Measurements from ENCODE around the gene FOXRED1.
"Not testable (repeated sequence)": the region's sequence is repeated elsewhere in the genome, so short reads cannot be mapped to it uniquely, and the experiment has no call there.

The FOXRED1 gene

DNA sequence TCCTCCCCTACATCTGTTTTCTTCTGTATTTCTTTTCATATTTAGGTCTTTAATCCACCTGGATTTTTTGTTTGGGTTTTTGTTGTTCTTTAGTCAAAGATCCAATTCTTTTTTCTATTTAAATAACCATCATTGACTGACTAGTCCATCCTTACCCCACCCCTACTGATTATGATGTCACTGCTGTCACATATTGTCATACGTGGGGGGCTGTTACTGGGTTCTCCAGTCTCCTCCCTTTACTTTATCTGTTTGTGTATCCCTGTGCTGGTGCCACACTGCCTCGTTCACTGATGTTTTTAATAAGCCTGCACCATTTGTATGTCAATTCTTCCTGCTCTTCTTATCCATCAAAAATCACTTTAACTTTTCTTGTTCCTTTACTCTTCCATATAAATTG lies 28.1 kb downstream of the FOXRED1 start:
- DNase-seq (ENCODE audit: low read depth in 2 of 2): no peak
- H3K4me3 ChIP-seq (replicated peaks in 1 of 2; ENCODE audit: low read depth in 2 of 2, low read length in 2 of 2): no peak overlapping the region
- TF ChIP-seq, protein P1, sequence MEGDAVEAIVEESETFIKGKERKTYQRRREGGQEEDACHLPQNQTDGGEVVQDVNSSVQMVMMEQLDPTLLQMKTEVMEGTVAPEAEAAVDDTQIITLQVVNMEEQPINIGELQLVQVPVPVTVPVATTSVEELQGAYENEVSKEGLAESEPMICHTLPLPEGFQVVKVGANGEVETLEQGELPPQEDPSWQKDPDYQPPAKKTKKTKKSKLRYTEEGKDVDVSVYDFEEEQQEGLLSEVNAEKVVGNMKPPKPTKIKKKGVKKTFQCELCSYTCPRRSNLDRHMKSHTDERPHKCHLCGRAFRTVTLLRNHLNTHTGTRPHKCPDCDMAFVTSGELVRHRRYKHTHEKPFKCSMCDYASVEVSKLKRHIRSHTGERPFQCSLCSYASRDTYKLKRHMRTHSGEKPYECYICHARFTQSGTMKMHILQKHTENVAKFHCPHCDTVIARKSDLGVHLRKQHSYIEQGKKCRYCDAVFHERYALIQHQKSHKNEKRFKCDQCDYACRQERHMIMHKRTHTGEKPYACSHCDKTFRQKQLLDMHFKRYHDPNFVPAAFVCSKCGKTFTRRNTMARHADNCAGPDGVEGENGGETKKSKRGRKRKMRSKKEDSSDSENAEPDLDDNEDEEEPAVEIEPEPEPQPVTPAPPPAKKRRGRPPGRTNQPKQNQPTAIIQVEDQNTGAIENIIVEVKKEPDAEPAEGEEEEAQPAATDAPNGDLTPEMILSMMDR (IDR thresholded peaks at IDR 0.05; ENCODE audit: low read depth, low read length): no peak

GRCh38 chr11:126303623-126304456 lies 34.9 kb downstream of the FOXRED1 start, which contains the start of gene DCPS:
Gene DCPS, plus strand, starts transcription at chr11:126304060. Its CDS starts 21 bp downstream, at chr11:126304081.
- peak within 1 kb of the TSS; percentile 73 to 74 for H3K4me3 ChIP-seq (replicated peaks in 1 of 2; ENCODE audit: low read depth in 2 of 2, low read length in 2 of 2)
- DNase-seq (ENCODE audit: low read depth in 2 of 2): peak; percentile 90 to 93
- TF ChIP-seq, protein P1 (IDR thresholded peaks at IDR 0.05; ENCODE audit: low read depth, low read length): no peak

GRCh38 chr11:126304457-126305075 lies 35.6 kb downstream of the FOXRED1 start:
- no peak for DNase-seq (ENCODE audit: low read depth in 2 of 2)
- H3K4me3 ChIP-seq (replicated peaks in 1 of 2; ENCODE audit: low read depth in 2 of 2, low read length in 2 of 2): peak overlapping the region; percentile 73 to 74
- TF ChIP-seq, protein P1 (IDR thresholded peaks at IDR 0.05; ENCODE audit: low read depth, low read length): no peak

GRCh38 chr11:126305699-126306098 lies 36.7 kb downstream of the FOXRED1 start:
- no peak for DNase-seq (ENCODE audit: low read depth in 2 of 2)
- no peak overlapping the region for H3K4me3 ChIP-seq (replicated peaks in 1 of 2; ENCODE audit: low read depth in 2 of 2, low read length in 2 of 2)
- TF ChIP-seq, protein P1 (IDR thresholded peaks at IDR 0.05; ENCODE audit: low read depth, low read length): no peak

DNA sequence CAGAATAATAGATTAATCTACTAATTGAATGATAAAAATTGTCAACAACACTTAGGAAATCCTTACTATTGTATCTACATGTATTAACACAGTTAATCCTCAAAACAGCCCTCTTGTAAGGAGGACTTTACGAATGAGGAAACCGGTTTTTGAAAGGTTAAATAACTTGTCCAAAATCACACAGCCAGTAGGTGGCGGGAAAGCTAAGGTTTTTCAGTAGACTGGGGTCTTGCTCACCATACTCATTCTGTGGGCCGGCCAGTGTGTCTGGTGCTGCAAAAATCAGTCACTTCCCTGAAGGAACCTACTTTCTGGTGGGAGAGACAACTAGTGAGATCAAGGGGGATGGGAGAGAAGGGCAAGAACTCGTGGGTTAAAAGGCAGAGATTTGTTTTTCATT lies 38.8 kb downstream of the FOXRED1 start:
- H3K4me3 ChIP-seq (replicated peaks in 1 of 2; ENCODE audit: low read depth in 2 of 2, low read length in 2 of 2): no peak overlapping the region
- TF ChIP-seq, protein P1 (IDR thresholded peaks at IDR 0.05; ENCODE audit: low read depth, low read length): peak; percentile 46
- peak; percentile 59 to 76 for DNase-seq (ENCODE audit: low read depth in 2 of 2)

GRCh38 chr11:126308271-126308671 lies 39.3 kb downstream of the FOXRED1 start:
- H3K4me3 ChIP-seq (replicated peaks in 1 of 2; ENCODE audit: low read depth in 2 of 2, low read length in 2 of 2): no peak overlapping the region
- DNase-seq (ENCODE audit: low read depth in 2 of 2): no peak
- TF ChIP-seq, protein P1 (IDR thresholded peaks at IDR 0.05; ENCODE audit: low read depth, low read length): no peak

- not testable (repeated sequence) for DNase-seq (ENCODE audit: low read depth in 2 of 2); H3K4me3 ChIP-seq (replicated peaks in 1 of 2; ENCODE audit: low read depth in 2 of 2, low read length in 2 of 2)
Measured at GRCh38 chr11:126308771-126309170, 39.8 kb downstream of the FOXRED1 start.

Measured in cardiac fibroblast (primary cell).